NCI-H345 treated with DMSO at 0.1 percent for 48 hours (cell line): Measurements from ENCODE around the gene LRP5.

Experiments
- DNase-seq: peaks from one replicate; lab custom pipeline; 2025; ENCODE audit not compliant: unreplicated experiment; lab: John Stamatoyannopoulos, UW

LRP5 gene

GRCh38 chr11:68312117-68312779 lies at the start of gene LRP5:
TSS of gene LRP5 (plus strand) at chr11:68312591. CDS start at chr11:68312715, 124 bp downstream.
- no peak for DNase-seq

DNA sequence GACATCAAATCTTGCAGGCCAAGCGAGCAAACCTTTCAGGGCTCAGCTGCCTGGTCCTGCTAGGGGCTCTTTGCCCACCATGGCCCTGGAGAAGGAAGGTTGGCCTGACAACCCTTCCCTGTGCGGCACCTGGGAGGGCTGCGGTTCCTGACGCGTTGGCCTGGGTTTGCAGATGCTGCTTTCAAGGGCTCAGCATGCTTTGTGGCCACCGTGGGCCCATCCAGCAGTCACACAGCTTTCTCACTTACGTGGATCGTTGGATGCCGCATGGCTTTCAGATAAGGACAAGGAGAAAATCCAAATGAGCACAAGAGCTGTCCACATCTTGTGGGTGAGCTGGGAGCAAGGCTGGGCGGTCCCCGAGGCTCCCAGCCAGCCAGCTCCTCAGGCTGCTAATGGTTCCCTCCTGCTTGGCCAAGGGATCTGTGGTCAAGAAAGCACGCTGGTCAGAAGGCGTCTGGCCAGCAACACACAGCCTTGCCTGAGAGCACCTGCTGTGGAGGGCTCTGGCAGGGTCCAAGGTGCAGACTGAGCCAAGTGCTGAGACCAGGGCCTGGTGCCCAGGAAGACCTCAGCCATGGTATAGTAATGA lies 48.9 kb upstream of the LRP5 start:
- DNase-seq, result no peak

- DNase-seq, result no peak
Measured at GRCh38 chr11:68264244-68264643, 48.1 kb upstream of the LRP5 start.

DNA sequence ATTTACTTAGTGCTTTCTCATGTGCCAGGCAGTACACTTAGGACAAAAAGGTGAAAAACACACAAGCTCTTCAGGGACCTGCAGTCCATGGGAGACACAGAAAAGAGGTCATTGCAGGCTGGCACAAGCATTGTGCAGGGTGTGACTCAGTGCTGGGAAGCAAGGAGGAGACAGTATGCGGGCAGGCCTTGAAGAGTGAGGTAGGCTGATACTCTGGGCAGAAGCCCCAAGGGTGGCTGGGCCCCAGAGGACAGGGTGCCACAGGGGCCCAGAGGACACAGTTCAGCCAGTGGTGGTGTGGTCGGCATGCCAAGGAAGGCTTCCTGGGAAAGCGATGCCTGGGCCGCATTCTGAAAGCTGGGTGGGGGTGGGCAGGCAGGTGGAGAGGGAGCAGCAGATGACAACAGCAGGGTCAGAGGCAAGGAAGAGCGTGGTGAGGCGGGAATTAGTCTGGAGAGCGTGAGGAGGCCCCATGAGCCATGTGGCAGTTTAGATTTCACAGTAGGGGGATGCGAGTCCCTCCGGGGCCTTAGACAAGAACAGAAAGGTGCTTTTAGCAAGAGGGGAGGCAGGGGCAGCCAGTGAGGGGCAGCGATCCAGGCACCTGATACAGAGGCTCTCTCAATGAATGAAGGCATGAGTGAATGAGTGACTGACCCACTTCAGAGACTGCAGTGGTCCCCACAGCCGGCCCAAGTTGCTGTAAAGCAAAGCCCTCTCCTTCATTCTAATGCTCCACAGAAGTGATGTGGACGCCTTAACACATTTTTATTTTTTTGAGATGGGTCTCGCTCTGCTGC lies 47.5 kb upstream of the LRP5 start:
- no peak for DNase-seq

GRCh38 chr11:68266121-68266891 lies 46.1 kb upstream of the LRP5 start:
- no peak for DNase-seq

- no peak for DNase-seq
Measured at GRCh38 chr11:68266936-68267880, 45.2 kb upstream of the LRP5 start.

DNA sequence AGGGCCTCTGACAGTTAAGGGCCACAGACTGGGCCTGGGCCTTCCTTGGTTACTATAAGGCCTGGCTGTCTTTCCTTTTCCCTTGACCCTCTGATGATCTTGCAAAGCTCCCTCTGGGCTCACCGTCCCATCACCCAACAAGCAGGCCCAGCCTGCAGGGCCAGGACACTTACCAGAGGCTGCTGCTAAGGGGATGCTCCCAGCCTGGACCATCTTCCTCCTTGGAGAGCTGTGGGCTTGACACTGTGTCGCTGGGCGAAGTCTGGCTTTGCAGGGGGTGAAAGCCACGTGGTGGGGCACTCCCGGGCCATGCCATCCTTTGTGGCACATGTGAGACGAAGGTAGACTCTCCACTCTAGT lies 44.5 kb upstream of the LRP5 start:
- no peak for DNase-seq

DNA sequence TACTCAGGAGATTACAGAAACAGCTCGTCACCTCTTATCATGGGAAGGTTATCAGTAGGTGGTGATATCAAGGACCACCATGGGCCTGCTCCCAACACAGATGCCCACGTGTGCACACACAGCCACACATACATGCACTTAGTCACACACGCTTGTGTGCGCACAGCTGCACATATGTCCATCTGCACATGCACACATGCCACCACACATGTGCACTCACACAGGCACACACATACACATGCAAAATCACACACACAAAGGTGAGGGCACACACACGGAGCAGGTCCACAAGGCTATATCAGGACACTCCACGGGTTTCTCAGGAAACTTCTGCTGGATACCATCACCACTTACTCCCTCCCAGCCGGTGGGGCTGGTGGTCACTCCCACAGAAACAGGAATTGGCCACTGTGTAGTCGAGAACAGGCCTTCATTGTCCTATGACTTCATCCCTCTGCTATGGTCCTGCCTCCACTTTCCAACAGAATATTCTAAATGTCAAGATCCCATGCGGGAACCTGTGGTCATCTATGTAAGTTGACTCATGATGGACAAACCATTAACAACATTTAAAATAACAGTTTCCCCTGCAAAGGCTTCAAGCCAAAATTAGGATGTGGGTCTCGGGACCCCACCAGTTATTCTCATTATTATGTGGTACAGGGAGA lies 42.8 kb upstream of the LRP5 start:
- no peak for DNase-seq

DNA sequence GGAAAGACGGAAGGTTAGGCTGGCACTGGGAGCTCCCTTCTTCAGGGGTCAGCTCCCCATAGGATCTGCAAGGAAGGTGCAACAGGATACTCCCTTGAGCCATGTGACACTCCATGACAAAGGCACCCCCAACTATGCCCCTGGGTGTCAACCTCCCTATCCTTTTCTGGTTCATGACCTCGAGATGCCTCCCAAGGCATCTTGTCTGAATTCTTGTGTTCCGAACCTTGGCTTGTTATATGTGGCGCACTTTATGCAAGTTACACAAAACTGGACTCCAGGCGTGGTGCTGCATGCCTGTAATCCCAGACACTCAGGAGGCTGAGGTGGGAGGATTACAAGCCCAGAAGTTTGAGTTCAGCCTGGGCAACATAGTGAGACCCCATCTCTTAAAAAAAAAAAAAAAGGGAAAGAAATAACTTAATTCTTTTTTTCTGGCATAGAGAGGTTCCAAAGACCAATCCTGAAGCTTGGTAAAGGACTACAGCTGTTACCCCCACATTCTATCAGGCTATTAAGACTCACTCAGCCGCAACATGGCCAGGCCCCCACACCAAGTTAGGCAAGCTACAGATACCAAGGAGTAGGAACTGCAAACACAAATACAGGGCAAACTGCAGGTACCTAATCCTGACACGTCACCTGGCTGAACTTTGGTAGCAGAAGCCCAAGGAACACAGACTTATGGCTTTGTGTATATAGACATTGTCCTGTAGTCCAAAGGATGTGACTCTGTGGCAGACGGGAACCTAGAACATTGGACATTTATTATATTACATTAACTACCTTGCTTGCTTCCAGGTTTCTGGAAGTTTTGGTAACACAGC lies 42.0 kb upstream of the LRP5 start:
- no peak for DNase-seq

- DNase-seq, result peak; percentile 47
Measured at GRCh38 chr11:68271023-68271780, 41.2 kb upstream of the LRP5 start.

DNA sequence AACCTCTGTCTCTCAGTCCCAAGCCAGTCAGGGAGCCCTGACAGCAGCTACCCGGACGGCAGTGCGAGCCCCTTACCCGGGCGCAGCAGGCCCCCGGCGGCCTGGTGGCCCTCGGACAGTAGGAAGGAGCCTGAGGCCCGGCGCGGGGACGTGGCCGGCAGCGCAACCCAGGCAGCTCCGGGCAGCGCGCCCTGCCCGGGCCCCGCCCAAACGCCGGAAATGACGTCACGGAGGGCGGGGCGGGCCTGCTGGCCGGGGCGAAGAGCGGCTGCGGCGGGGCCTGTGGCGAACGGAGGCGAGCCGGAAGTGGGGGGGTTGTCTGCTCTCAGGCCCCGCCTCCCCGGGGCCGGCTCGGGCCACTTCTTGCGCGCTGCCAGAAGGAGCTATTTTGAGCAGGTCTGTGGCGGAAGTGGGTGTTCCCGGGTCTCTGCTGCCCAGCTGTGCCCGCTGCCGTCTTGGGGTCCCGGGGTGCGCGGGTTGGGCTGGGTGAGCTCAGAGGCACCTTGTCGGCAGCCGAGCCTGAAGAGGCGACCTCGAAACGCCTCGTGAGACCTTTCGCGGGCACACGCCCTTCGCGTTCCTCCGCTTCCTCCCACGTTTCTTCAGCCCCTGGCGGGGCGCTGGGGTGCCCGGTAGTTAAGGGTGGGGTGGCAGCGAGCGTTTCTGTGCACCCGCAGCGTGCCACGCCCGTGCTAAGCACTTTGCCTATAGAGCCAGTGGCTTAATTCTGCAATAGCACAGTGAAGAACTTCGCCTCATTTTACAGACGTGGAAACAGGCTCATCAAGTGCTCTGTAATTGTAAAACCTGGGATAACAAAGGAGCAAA lies 40.4 kb upstream of the LRP5 start, which contains the start of gene C11orf24:
TSS of gene C11orf24 (minus strand) at position 193 of the 828 bp plus-strand sequence. CDS start 8,206 bp downstream, outside the sequence.
- peak; percentile 93 for DNase-seq

- no peak for DNase-seq
Measured at GRCh38 chr11:68273026-68273738, 39.2 kb upstream of the LRP5 start.

DNA sequence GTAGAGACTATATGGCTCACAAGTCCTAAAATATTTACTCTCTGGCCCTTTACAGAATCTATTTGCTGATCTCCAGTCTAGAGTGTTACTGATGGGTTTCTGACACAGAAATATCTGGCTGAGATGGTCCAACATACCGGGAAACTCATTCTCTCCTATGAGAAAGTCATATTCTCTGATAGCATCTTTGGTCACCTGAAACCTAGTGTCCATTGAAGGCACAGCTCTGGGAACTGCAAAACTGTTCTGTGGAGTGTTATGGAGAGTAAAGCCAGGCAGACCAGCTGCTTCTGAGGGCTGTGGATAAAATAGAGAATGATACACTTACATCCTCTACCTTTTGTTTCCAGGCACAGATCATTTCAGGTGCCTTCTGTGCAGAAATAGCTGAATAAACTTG lies 38.1 kb upstream of the LRP5 start:
- DNase-seq, result no peak

GRCh38 chr11:68275721-68276507 lies 36.5 kb upstream of the LRP5 start:
- DNase-seq, result no peak

GRCh38 chr11:68276861-68277260 lies 35.5 kb upstream of the LRP5 start:
- no peak for DNase-seq

GRCh38 chr11:68279676-68280075 lies 32.7 kb upstream of the LRP5 start:
- DNase-seq, result no peak
